Peyer's patch (tissue), 4 donors: ENCODE measurements around the gene HDAC9. TPM values are rescaled to one million over a fixed set of nuclear protein-coding genes. Genes with fewer than 3 reads are reported as not detected.

Source experiments
- DNase-seq, 3 donors: peaks; one replicate each; pipeline ENCODE4 v3.0.0-alpha.2; 2017 to 2019
- H3K27ac ChIP-seq, 4 donors: fragments of 200-600 bp; sonication (generic); one replicate each; pipeline ENCODE4 v1.5.1; 2016 to 2019
- H3K27me3 ChIP-seq, 2 donors: fragments of 200-600 bp; sonication (generic); one replicate each; pipeline ENCODE4 v1.5.1; 2019
- H3K36me3 ChIP-seq, 3 donors: fragments of 200-600 bp; sonication (generic); one replicate each; pipeline ENCODE4 v1.5.1; 2016 to 2019
- H3K4me1 ChIP-seq, 4 donors: fragments of 200-600 bp; sonication (generic); one replicate each; pipeline ENCODE4 v1.5.1; 2016 to 2019
- H3K4me3 ChIP-seq, 4 donors: fragments of 200-600 bp; sonication (generic); 1 replicate in 3 of 4; 2 replicates in 1 of 4; pipeline ENCODE4 v1.5.1; 2016 to 2019; ENCODE audit warnings: mild to moderate bottlenecking in 1 of 4
- H3K9me3 ChIP-seq, 4 donors: fragments of 200-600 bp; sonication (generic); one replicate each; pipeline ENCODE4 v1.5.1; 2016 to 2019; ENCODE audit warnings: mild to moderate bottlenecking in 1 of 4
- POLR2A ChIP-seq, 2 donors: fragments of 450-650 bp; IDR thresholded peaks; one replicate each; pipeline ENCODE4 v1.5.1; 2017; ENCODE audit warnings: antibody characterized with exemption in 2 of 2, mild to moderate bottlenecking in 2 of 2, moderate library complexity in 2 of 2
- total RNA-seq, 4 donors: library from RNA; depleted of rRNA; stranded (reverse); fragments of >200 nt; gene quantifications; one replicate each; pipeline ENCODE4 v1.1.0, GENCODE V29; 2016
- TF ChIP-seq, protein P1 (sequence below), 6 experiments: fragments of 450-650 bp in 4 of 6; fragments of 200-600 bp in 2 of 6; sonication (generic) in 1 of 6; IDR thresholded peaks; one replicate each; pipeline ENCODE4 v1.5.1; 2017 to 2019; ENCODE audit warnings: antibody characterized with exemption in 6 of 6, mild to moderate bottlenecking in 3 of 6, moderate library complexity in 1 of 6

Gene HDAC9
- total RNA-seq, 4 donors from 2014 or later: 0.88 to 75.9 (median 4.4) TPM

DNA sequence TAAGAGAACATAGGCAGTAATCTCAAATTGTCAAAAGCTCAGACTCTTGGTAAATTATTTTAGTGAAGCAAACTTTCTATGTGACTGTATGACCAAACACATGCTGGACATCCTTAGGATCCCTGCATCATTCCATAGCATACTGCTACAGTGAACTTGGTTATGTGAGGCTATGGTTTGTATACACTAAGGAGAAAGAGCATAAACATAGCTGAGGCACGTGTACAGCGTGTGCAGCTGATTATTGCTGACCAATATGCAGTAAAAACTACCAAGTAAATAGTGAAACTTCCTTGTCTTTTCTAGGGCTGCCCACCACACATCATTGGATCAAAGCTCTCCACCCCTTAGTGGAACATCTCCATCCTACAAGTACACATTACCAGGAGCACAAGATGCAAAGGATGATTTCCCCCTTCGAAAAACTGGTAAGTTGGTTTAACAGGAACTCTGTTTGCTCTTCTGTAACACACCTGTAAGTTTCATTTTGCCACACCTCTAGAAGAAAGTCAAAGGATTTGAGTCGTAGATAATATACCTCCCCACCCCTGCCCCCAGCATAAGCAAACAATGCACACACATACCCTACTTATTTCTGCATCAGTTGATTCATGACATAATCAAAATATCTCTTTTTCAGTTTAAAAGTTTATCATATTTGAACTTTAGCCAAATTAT is 98.2 kb downstream of the HDAC9 start:
- Histone ChIP-seq H3K9me3 (no peaks in the 10 kb centered on the region), H3K27me3 (no peaks in the 10 kb centered on the region), H3K36me3 (no peaks in the 10 kb centered on the region), H3K4me3 (no peak overlapping the region), H3K27ac (no peak overlapping the region), H3K4me1 (no peaks in the 10 kb centered on the region)
- TF ChIP-seq, protein P1, sequence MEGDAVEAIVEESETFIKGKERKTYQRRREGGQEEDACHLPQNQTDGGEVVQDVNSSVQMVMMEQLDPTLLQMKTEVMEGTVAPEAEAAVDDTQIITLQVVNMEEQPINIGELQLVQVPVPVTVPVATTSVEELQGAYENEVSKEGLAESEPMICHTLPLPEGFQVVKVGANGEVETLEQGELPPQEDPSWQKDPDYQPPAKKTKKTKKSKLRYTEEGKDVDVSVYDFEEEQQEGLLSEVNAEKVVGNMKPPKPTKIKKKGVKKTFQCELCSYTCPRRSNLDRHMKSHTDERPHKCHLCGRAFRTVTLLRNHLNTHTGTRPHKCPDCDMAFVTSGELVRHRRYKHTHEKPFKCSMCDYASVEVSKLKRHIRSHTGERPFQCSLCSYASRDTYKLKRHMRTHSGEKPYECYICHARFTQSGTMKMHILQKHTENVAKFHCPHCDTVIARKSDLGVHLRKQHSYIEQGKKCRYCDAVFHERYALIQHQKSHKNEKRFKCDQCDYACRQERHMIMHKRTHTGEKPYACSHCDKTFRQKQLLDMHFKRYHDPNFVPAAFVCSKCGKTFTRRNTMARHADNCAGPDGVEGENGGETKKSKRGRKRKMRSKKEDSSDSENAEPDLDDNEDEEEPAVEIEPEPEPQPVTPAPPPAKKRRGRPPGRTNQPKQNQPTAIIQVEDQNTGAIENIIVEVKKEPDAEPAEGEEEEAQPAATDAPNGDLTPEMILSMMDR (IDR thresholded peaks at IDR 0.05): no peak
- TF ChIP-seq POLR2A (IDR thresholded peaks at IDR 0.05): no peak
- DNase-seq: no peak

DNA sequence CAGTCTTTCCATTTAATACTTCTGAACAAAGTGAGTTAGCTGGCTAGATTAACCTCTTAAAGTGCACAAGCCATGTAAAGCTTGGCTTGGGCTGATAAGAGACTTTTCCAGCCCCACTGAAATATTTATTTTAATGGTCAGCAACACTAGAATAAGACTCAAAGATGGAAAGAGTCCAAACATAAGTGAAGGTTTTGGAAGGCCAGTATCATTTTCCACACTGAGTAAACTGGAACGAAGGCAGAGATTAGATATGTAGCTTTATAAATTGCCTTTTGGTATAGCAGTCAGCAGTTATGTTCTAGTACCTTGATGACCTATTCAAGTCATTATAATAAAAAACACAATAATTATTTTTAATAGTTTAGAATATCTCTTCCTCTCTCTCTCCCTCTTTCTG is 102.2 kb downstream of the HDAC9 start:
- no peak for TF ChIP-seq POLR2A (IDR thresholded peaks at IDR 0.05)
- TF ChIP-seq, protein P1 (IDR thresholded peaks at IDR 0.05): no peak

DNA sequence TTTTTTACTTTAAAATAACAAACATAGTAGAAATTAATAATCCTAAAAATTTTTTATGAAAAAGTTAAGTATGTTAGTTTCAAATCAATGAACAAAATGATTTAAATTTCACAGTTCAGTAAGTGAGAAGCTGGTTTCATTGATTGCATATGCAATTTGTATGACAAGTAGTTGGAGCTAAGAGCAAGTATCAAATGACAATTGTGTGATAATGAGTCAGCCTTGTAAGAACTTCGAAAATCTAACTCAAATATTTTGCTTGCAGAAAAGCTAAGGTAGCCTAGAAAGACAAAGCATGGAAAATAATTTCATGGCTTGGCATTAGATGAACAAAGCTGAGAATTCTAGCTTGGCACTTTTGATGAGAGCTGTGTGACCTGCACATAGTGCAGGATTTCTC is 111.5 kb downstream of the HDAC9 start:
- H3K4me1 ChIP-seq: no peaks in the 10 kb centered on the region
- H3K4me3 ChIP-seq: no peak overlapping the region
- H3K27me3 ChIP-seq: no peaks in the 10 kb centered on the region
- peaks cover 0 to 7% (median 0%) of the 10 kb centered on the region in 4 donors for H3K9me3 ChIP-seq
- DNase-seq: no peak
- TF ChIP-seq, protein P1 (IDR thresholded peaks at IDR 0.05): no peak
- TF ChIP-seq POLR2A (IDR thresholded peaks at IDR 0.05): no peak
- no peaks in the 10 kb centered on the region for H3K36me3 ChIP-seq
- H3K27ac ChIP-seq: no peak overlapping the region

More for the DNA sequence above, 102.2 kb downstream of the HDAC9 start:
- no peak overlapping the region for H3K27ac ChIP-seq
- no peaks in the 10 kb centered on the region for H3K27me3 ChIP-seq
- no peak overlapping the region for H3K4me3 ChIP-seq
- no peak for DNase-seq
- no peaks in the 10 kb centered on the region for H3K36me3 ChIP-seq
- no peaks in the 10 kb centered on the region for H3K4me1 ChIP-seq
- no peaks in the 10 kb centered on the region for H3K9me3 ChIP-seq

DNA sequence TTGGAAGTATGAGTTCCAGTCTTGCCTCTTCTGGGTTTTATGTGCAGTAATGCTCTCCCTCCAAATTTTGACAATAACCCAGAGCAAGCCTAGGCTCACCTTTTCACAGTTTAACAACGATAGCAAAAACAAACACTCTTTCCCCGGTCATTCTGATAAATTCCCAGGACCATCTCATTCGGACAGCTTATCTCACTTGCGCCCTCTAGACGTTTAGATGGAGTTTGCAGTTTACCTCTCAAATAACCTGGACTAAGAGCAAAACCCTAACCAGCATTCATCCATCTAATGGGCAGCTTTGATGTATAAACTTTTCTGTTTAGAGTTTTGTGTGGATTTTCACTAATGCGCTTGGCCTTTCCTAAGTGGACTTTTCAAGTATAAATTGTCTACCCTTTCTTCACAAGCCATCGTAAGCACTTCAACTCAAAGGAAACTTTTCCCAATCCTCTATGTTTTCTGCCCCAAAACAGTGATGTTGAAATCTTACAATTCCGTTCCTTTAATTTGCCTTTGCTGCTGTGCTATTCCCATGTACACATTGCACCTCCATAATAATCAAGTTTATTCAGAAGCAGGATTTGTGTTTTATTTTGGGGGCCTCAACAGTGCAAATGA is 114.9 kb downstream of the HDAC9 start:
- Histone ChIP-seq H3K27me3 (no peaks in the 10 kb centered on the region), H3K4me3 (no peak overlapping the region), H3K27ac (no peak overlapping the region), H3K9me3 (peaks cover 0 to 5% (median 0%) of the 10 kb centered on the region in 4 donors), H3K4me1 (no peaks in the 10 kb centered on the region), H3K36me3 (no peaks in the 10 kb centered on the region)
- no peak for TF ChIP-seq POLR2A (IDR thresholded peaks at IDR 0.05)
- TF ChIP-seq, protein P1 (IDR thresholded peaks at IDR 0.05): peak in 5 of 6 experiments; percentile 8 to 52 (median 36)
- peak in 1 of 3 donors; percentile 22 for DNase-seq

DNA sequence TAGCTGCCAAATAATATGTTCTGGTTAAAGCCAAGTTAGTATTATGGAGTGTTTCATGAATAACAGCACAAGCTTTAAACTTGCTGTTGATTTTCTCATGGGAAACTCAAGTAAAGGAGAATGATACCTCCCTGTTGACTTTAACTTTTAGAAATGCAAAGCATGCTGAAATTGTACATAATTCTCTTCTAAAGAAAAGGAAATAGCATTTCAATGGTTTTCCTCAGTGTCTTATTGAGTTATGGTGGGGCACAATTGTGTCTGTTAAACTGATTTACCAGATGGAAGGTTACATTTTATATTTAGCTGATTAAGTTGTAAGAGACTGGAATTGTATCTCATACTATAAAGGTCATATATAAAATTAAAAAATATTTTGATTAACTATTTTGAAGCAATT is 119.3 kb downstream of the HDAC9 start:
- Histone ChIP-seq H3K4me1 (no peaks in the 10 kb centered on the region), H3K27ac (no peak overlapping the region), H3K4me3 (no peak overlapping the region), H3K36me3 (no peaks in the 10 kb centered on the region), H3K27me3 (no peaks in the 10 kb centered on the region), H3K9me3 (no peaks in the 10 kb centered on the region)
- no peak for DNase-seq
- TF ChIP-seq, protein P1 (IDR thresholded peaks at IDR 0.05): no peak
- TF ChIP-seq POLR2A (IDR thresholded peaks at IDR 0.05): no peak
